Measurements from ENCODE around the gene RALGDS.

The RALGDS gene

GRCh38 chr9:133139246-133140173 is 18.5 kb upstream of the RALGDS start:
- no peak for TF ChIP-seq CTCF (IDR thresholded peaks at IDR 0.05; ENCODE audit: low read depth, low read length)
- DNase-seq (ENCODE audit: extremely low read depth, low read depth) = no peak

- no peak for TF ChIP-seq CTCF (IDR thresholded peaks at IDR 0.05; ENCODE audit: low read depth, low read length)
- no peak for DNase-seq (ENCODE audit: extremely low read depth, low read depth)
Observed at GRCh38 chr9:133137451-133138231, 16.6 kb upstream of the RALGDS start.

GRCh38 chr9:133135146-133135745 is 14.2 kb upstream of the RALGDS start:
- DNase-seq (ENCODE audit: extremely low read depth, low read depth) = no peak
- no peak for TF ChIP-seq CTCF (IDR thresholded peaks at IDR 0.05; ENCODE audit: low read depth, low read length)

GRCh38 chr9:133134388-133135145 is 13.5 kb upstream of the RALGDS start:
- no peak for TF ChIP-seq CTCF (IDR thresholded peaks at IDR 0.05; ENCODE audit: low read depth, low read length)
- DNase-seq (ENCODE audit: extremely low read depth, low read depth) = no peak

GRCh38 chr9:133133681-133134387 is 12.8 kb upstream of the RALGDS start:
- DNase-seq (ENCODE audit: extremely low read depth, low read depth) = peak; percentile 83
- TF ChIP-seq CTCF (IDR thresholded peaks at IDR 0.05; ENCODE audit: low read depth, low read length) = no peak

- DNase-seq (ENCODE audit: extremely low read depth, low read depth) = no peak
- TF ChIP-seq CTCF (IDR thresholded peaks at IDR 0.05; ENCODE audit: low read depth, low read length) = no peak
Observed at GRCh38 chr9:133132174-133132573, 11.1 kb upstream of the RALGDS start.
